HG02884 (cell line): Measurements from ENCODE around the gene KRTAP20-1.

Experiments used
- ATAC-seq: cut with Tn5 transposase; IDR thresholded peaks from one replicate; pipeline ENCODE4 v1.9.1; 2021; ENCODE audit warnings: mild to moderate bottlenecking, moderate library complexity; ENCODE audit not compliant: unreplicated experiment

KRTAP20-1 gene

GRCh38 chr21:30642564-30642963, 26.3 kb downstream of the KRTAP20-1 start, which contains the start of gene KRTAP20-3:
Gene KRTAP20-3, plus strand, starts transcription at chr21:30642864.
- ATAC-seq, result no peak

DNA sequence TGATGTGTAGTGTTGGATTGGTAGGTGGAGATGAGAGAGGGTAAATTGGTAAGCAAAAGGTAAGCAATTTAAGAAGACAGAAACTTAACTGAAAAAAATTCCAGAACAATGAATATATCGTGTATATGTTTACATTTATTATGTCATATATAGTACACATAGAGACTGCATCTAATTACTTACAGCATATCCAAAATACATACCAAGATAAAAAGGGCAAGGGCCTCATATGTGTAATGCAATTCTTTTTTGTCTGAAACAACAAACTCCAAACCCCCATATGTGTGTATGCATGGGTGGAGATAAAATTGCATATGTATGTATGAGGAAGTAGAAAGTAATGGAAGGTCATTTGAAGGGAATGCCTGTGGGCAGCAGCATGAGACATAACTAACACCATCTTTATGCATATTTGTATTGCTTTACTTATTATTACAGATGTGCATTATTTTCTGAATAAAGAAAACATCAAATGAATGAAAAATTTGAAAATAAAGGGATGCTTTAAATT, 30.7 kb downstream of the KRTAP20-1 start:
- ATAC-seq, result no peak

DNA sequence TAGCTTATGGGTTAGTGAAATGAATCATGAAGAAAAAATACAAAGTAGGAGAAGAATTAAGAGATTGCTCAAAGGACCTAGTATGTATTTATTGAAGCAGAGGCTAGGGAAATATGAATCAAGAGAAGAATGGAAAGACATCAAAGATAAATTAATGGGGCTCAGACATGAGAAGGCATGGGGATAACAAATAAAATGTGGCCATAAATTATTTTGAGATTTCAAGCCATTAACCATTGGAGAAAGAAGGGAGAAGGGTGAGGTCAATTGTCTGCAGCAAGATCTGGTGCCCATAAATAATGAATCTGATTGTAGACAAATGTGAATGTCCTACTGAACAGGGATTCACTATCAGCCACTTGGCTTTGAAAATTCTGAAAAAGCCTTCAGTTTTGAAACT, 36.7 kb downstream of the KRTAP20-1 start:
- no peak for ATAC-seq
